HG02970 (cell line): ENCODE data around the gene ACCS.

ENCODE experiments used
- ATAC-seq: cut with Tn5 transposase; IDR thresholded peaks from one replicate; pipeline ENCODE4 v1.9.1; 2021; ENCODE audit warnings: mild to moderate bottlenecking, moderate library complexity, moderate number of reproducible peaks; ENCODE audit not compliant: unreplicated experiment, low FRiP score

Gene ACCS

GRCh38 chr11:44083906-44084305, 17.8 kb downstream of the ACCS start:
- no peak for ATAC-seq

DNA sequence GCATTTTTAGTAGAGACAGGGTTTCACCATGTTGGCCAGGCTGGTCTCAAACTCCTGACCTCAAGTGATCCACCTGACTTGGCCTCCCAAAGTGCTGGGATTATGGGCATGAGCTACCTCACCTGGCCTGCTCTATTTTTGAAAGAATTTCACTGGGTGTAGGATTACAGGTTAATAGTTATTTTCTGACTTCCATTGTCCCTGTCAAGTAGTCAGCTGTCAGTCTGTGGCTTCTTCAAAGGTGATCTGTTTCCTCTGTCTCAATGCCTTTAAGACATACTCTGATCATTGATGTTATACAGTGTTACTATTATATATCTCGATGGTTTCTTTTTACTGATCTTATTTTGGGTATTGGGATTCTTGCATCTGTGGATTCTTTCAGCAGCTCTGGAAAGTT, 19.3 kb downstream of the ACCS start:
- ATAC-seq = no peak

DNA sequence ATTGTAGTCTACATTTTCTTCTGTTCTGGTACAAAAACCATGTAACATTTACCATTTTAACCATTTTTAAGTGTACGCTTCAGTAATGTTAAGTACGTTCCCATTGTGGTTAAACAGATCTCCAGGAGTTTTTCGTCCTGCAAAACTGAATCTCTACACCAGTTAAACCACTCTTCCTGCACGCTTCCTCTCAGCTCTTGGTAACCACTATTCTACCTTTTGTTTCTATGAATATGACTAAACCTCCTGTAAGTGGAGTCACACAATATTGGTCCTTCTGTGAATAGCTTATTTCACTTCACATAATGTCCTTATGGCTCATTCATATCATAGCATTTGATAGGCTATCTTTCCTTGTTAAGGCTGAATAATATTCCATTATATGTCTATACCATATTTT, 22.3 kb downstream of the ACCS start:
- no peak for ATAC-seq

GRCh38 chr11:44088871-44089270, 22.8 kb downstream of the ACCS start:
- ATAC-seq = no peak

GRCh38 chr11:44090539-44090938, 24.5 kb downstream of the ACCS start:
- ATAC-seq = no peak

- no peak for ATAC-seq
Observed at GRCh38 chr11:44094260-44094868, 28.3 kb downstream of the ACCS start.

GRCh38 chr11:44095506-44096359, 29.7 kb downstream of the ACCS start, which contains the start of gene EXT2:
EXT2 (plus strand) TSS chr11:44095678; CDS start chr11:44107713, 12,035 bp downstream.
- ATAC-seq = peak; percentile 93

DNA sequence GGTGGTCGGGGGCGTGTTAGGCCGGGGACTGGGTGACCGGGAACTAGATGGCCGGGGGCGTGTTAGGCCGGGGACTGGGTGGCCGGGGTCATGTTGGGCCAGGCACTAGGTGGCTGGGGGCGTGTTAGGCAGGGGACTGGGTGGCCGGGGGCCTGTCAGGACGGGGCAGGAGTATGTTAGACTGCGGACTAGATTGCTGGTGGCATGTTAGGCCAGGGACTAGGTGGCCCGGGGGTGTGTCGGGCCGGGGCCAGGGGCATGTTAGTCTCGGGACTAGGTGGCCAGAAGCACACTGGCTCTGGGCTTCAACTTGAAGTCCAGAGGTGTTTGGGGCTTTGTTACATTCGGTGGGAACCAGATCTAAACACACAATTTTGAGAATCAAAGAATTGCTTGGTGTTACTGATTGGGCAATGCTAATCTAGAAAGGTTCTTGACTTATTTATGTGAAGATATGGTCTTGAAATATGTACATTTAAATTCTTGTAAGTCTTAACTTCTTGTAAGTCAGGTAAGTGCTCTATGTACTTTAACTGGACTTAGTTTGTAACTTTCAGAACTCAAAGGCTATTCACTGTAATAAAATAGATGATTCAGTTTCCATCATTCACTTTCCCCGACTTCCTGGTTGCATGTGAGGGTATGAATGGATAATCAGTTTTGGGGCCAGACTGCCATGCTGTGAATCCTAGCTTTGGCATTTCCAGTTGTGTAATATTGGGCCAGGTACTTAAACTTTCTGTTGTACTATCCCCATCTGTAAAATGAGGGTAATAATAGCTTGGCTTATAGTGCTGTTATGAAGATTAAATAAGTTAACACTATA, 30.5 kb downstream of the ACCS start:
- no peak for ATAC-seq

- ATAC-seq = no peak
Observed at GRCh38 chr11:44097821-44098220, 31.8 kb downstream of the ACCS start.

DNA sequence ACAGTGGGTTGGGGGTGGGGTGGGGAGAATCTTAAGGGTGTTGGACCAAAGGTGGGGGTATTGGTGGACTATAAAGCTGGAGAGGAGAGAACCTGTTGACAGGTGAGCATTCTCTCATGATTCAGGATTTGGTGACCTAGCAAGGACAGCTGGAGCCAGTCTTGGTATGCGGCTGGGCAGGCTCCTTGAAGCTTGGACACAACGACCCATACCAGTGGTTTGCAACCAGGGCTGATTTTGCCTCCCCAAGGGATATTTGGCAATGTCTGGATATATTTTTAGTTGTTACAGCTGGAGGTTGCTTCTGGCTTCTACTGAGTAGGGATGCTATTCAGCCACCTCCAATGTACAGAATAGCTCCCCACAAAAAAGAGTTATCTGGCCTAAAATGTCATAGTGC, 35.0 kb downstream of the ACCS start:
- ATAC-seq = no peak

GRCh38 chr11:44104481-44105294, 38.6 kb downstream of the ACCS start:
- ATAC-seq = no peak

DNA sequence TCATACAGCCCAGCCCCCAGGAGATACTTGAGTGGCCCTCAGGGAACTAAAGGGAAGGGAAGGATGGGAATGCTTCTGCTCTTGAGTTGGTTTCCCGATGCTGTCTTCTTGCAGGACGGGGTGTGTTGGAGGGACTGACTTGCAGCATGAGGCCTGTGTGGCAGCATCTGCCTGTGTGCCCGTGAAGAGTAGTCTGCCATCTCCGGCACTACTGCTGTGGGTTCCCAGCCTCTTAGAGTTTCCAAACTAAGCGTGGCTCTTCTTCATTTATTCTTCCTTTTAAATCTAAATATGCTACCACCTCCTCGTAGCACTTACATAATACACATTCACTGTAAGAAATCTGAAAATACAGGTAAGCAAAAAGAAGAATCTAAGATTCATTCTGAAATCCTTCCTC, 42.2 kb downstream of the ACCS start:
- ATAC-seq = no peak

GRCh38 chr11:44110231-44110679, 44.2 kb downstream of the ACCS start:
- peak; percentile 75 for ATAC-seq

GRCh38 chr11:44112091-44112821, 46.2 kb downstream of the ACCS start:
- no peak for ATAC-seq

GRCh38 chr11:44113018-44113417, 46.9 kb downstream of the ACCS start:
- no peak for ATAC-seq

DNA sequence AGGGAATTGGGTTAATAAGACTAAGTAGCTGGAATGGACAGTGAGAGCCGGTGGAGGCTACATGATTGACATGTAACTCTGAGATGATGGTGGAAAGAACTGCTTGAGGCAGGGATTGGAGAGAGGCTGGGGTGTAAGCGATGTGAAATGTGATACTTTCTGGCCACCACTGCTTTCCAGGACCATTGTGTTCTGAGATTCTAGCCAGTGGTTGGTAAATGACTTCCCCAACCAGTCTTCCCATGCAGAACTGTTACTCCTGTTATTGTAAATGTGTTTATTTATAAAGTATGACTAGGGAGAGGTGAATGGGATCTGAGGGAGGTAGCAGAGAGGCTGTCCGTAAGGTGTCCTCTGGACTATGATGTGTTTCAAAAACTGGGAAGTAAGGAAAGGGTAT, 47.5 kb downstream of the ACCS start:
- ATAC-seq = no peak

- no peak for ATAC-seq
Observed at GRCh38 chr11:44116234-44116830, 50.3 kb downstream of the ACCS start.

DNA sequence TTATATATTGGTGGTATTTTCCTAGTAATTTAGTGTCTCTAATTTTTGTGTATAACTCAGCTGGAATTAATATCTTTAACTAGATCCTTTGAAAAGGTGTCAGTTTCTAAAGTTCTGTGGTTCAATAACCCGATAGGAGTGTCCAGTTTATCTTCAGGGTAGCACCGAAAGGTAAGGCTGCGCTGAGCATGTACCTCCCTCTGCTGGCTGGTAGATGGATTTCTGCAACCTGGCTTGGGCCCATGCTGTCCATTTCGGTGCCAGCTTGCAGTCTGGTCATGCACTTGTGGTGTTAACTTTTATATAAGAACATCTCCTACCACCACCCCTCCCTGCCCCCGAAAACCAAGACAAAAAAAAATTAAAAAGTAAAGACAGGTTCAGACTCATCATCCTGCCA, 54.1 kb downstream of the ACCS start:
- ATAC-seq = no peak

GRCh38 chr11:44125598-44125997, 59.5 kb downstream of the ACCS start:
- no peak for ATAC-seq
